HUES6 (cell line): ENCODE measurements around the gene CTBP1.

ENCODE experiments used
- H3K27ac ChIP-seq: 2 replicates; pipeline ENCODE4 v1.7.0; 2013; ENCODE audit warnings: low read depth, mild to moderate bottlenecking, low read length, inconsistent platforms
- H3K27me3 ChIP-seq: 2 replicates; pipeline ENCODE4 v1.6.1; 2013; ENCODE audit warnings: low read length; ENCODE audit not compliant: control insufficient read depth, insufficient read depth
- H3K36me3 ChIP-seq: 2 replicates; pipeline ENCODE4 v1.6.1; 2013; ENCODE audit warnings: low read length; ENCODE audit not compliant: control insufficient read depth, insufficient read depth
- H3K4me1 ChIP-seq: 2 replicates; pipeline ENCODE4 v1.6.1; 2013; ENCODE audit warnings: low read length; ENCODE audit not compliant: control insufficient read depth, insufficient read depth
- H3K4me3 ChIP-seq: 2 replicates; pipeline ENCODE4 v1.5.1; 2013; ENCODE audit warnings: low read depth, low read length
- H3K9ac ChIP-seq: one replicate; pipeline ENCODE4 v1.6.1; 2013; ENCODE audit warnings: mild to moderate bottlenecking, low read length
- H3K9me3 ChIP-seq: 2 replicates; pipeline ENCODE4 v1.6.1; 2013; ENCODE audit warnings: low read depth, low read length; ENCODE audit not compliant: control insufficient read depth, insufficient read depth

The CTBP1 gene

DNA sequence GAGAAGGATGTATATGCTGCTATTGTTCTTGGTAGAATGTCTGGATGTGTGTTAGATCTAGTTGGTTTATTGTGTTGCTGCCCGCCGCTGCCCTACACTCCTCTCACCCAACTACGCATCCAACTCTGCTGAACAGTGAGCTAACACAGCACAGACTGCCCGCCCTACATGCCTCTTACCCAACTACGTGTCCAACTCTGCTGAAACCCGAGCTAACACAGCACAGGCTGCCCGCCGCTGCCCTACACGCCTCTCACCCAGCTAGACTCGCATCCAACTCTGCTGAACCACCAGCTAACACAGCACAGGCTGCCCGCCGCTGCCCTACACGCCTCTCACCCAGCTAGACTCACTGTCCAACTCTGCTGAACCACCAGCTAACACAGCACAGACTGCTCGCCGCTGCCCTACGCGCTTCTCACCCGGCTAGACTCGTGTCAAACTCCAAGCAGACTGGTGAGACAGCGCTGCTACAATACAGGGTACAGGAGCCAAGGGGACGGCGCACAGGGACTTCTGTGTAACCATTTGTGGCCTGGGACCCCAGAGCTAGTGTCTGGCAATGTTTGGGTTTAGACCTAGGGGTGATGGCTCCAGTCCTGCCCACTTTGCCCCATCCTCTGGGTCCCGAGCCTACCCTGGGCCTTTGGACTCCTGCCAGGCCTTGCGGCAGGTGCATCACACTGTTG lies 11.6 kb upstream of the CTBP1 start:
- Histone ChIP-seq H3K9me3 (peaks cover 9% of the 10 kb centered on the region; the same call in 1 of the 2 replicates), H3K9ac (no peak overlapping the region), H3K4me1 (no peaks in the 10 kb centered on the region), H3K27ac (no peak overlapping the region), H3K36me3 (no peaks in the 10 kb centered on the region), H3K4me3 (no peak overlapping the region), H3K27me3 (no peaks in the 10 kb centered on the region)

DNA sequence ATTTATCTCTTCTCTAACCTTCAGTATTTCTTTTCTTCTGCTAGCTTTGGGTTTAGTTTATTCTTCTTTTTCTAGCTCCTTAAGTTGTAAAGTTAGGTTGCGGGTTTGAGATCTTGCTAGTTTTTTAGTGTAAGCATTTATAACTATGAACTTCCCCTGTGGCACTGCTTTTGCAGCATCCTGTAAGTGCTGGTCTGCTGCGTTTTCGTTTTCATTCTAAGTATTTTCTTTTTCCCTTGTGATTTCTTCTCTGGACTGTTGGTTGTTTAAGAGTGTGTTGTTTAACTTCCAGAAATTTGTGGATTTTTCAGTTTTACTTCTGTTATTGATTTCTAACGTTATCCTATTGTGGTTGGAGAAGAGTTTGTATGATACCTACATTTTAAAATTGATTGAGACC lies 11.0 kb upstream of the CTBP1 start:
- Histone ChIP-seq H3K27ac (no peak overlapping the region), H3K9me3 (peaks cover 12% of the 10 kb centered on the region), H3K27me3 (no peaks in the 10 kb centered on the region), H3K36me3 (no peaks in the 10 kb centered on the region), H3K4me3 (no peak overlapping the region), H3K4me1 (no peaks in the 10 kb centered on the region), H3K9ac (no peak overlapping the region)

DNA sequence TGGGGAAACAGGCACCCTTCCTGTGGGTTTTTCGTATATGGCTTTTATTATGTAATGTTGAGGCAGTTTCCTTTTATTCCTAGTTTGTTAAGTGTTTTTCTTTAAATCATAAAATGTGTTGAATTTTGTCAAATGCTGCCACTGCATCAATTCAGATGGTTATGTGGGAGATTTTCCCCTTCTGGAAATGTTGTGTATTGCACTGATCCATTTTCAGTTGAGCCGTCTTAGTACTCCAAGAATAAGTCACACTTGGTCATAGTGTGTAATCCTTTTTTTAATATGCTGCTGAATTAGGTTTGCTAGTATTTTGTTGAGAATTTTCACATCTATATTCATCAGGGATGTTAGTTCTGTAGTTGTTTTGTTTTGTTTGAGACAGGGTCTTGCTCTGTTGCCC lies 9.5 kb upstream of the CTBP1 start:
- Histone ChIP-seq H3K4me1 (no peaks in the 10 kb centered on the region), H3K4me3 (no peak overlapping the region), H3K27me3 (no peaks in the 10 kb centered on the region), H3K36me3 (no peaks in the 10 kb centered on the region; the same call in 1 of the 2 replicates), H3K27ac (no peak overlapping the region), H3K9me3 (peaks cover 27% of the 10 kb centered on the region), H3K9ac (no peak overlapping the region)

DNA sequence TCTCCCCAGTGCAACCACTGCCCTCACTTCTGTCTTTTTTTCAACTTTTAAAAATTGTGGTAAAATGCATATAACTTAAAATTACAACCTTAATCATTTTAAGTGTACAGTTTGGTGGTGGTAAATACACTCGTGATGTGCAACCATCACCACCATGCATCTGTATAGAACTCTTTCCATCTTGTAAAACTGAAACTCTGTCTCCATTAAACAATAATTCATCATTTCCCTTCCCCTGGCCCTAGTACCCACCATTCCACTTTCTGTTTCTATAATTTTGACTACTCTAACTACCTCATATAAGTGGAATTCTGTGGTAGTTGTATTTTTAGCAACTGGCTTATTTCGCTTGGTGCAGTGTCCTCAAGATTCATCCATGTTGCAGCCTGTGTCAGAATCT lies 6.8 kb upstream of the CTBP1 start:
- Histone ChIP-seq H3K27ac (no peak overlapping the region), H3K9ac (no peak overlapping the region), H3K4me3 (no peak overlapping the region), H3K4me1 (no peaks in the 10 kb centered on the region), H3K9me3 (peaks cover 53% of the 10 kb centered on the region), H3K27me3 (no peaks in the 10 kb centered on the region), H3K36me3 (peaks cover 15% of the 10 kb centered on the region)

DNA sequence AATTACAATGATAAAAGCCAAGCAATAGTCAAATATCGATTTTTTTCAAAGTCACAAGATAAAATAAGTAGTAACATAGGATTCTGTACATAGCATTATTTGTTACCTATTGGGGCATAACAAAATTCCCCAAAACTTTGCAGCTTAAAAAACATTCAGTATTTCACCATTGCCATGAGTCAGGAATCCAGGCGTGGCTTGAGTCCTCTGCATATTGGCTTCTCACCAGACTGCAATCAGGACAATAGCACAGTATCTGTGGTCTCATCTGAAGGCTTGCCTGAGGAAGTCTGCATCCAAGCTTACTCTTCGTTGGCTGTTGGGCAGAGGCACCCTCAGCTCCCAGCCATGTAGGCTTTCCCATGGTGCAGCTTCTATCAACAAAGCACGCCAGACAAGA lies 6.2 kb upstream of the CTBP1 start:
- H3K4me1 ChIP-seq, result peaks cover under 1% of the 10 kb centered on the region; the same call in 1 of the 2 replicates
- peaks cover 59% of the 10 kb centered on the region for H3K9me3 ChIP-seq
- no peaks in the 10 kb centered on the region for H3K27me3 ChIP-seq
- no peak overlapping the region for H3K9ac ChIP-seq
- no peak overlapping the region for H3K27ac ChIP-seq
- H3K4me3 ChIP-seq, result no peak overlapping the region
- H3K36me3 ChIP-seq, result peaks cover 19% of the 10 kb centered on the region

DNA sequence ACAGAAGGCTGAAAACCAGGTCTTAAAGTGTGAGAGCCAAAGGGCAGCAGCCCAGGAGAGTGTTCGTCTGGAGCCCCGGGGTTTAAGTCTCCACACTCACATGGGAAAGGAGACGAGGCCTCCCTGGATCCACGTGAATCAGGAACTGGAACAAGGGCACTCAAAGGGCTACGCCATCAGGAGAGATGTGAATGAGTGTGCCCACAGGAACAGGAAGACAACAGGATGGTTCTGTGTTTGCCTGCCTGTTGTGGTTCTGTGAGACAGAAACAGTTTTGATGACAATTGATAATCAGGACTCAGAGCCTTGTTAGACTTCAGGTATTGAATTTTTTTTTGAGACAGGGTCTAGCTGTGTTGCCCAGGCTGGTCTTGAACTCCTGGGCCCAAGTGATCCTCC lies 4.9 kb upstream of the CTBP1 start:
- no peak overlapping the region for H3K27ac ChIP-seq
- H3K4me1 ChIP-seq, result peaks cover 5% of the 10 kb centered on the region; the same call in 1 of the 2 replicates
- H3K27me3 ChIP-seq, result no peaks in the 10 kb centered on the region
- H3K9me3 ChIP-seq, result peaks cover 62% of the 10 kb centered on the region
- H3K4me3 ChIP-seq, result no peak overlapping the region
- peaks cover 19% of the 10 kb centered on the region for H3K36me3 ChIP-seq
- no peak overlapping the region for H3K9ac ChIP-seq

DNA sequence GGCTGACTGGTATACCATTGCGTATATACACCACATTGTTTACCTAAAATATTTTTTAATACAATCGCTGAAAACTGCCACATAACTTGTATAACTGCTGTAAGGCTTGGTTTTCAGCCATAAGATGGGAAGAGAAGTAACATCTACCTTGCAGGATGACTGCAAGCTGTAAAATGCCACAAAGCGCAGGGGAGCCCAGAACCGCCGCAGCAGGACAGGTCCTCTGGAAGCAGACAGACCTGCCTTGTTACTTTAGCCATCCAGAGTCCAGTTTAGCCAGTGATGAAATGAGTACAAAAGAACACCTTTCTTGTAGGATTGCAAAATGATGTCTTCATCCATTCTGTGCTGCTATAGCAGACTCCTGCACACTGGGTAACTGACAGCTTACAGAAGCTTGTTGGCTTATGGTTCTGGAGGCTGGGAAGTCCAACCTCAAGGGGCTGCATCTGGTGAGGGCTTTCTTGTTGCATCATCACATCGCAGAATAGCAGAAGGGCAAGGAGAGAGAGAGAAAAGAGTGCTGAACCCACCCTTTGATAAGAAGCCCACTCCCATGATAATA lies 4.1 kb upstream of the CTBP1 start:
- Histone ChIP-seq H3K4me3 (no peak overlapping the region), H3K27me3 (no peaks in the 10 kb centered on the region), H3K9me3 (peaks cover 62% of the 10 kb centered on the region), H3K9ac (no peak overlapping the region), H3K27ac (no peak overlapping the region), H3K36me3 (peaks cover 19% of the 10 kb centered on the region), H3K4me1 (peaks cover 5% of the 10 kb centered on the region; the same call in 1 of the 2 replicates)

DNA sequence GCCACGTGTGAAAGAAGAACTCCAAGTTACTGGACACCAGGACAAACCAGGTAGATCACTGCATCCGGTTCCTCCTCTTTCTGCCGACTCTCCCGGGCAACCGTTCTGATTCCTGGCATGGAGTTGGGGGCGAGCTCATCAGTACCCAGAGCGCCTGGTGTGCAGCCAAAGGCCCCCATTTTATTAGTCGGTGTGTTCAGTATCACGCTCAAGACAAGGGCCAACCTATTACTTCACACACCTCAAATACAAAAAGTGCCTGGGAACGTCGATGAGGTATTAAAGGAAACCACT lies 2.8 kb upstream of the CTBP1 start:
- Histone ChIP-seq H3K36me3 (peaks cover 19% of the 10 kb centered on the region), H3K4me3 (no peak overlapping the region), H3K27ac (no peak overlapping the region), H3K9ac (no peak overlapping the region), H3K4me1 (peaks cover 11% of the 10 kb centered on the region), H3K9me3 (peaks cover 62% of the 10 kb centered on the region), H3K27me3 (no peaks in the 10 kb centered on the region)

DNA sequence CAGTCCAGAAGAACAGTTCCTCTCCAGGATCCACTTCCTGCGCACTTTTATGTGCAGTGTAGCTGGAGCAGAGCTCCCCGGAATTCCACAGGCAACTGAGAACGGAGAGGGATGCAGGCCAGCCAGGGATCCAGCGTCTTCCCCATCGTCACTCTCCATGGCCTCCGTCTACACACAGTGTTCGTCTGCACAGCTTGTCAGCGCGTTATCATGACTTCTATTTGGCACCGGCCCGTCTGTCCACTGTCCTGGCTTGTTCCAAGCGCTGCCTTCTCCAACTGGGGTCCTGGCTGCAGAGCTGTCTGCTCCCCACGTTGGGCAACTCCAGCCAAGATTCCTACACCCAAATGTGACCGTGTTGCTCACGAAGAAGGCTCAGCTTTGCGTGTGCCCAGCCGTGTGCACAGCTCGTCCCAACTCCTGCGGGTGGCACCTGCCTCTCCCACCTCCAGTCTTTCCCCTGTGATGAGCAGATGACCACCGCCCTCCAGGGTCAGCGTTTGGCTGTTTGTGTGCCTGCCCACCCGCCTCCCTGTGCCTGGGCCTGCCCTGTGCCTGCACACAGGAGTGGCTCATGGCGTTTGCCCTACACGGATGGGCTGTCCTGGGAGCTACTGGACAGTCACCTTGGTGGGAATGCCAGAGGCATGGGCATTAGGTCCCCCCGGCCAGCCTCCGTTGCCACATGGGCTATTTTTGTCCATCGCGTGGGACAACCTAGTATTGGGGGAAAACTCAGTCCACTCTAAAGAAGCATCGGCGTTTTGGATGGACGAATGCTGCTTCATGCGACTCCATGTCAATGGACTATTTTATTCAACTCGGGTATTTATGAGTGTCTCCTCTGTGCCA lies 2.2 kb upstream of the CTBP1 start:
- H3K9me3 ChIP-seq, result peaks cover 60% of the 10 kb centered on the region
- H3K36me3 ChIP-seq, result peaks cover 19% of the 10 kb centered on the region
- no peak overlapping the region for H3K4me3 ChIP-seq
- H3K9ac ChIP-seq, result no peak overlapping the region
- H3K4me1 ChIP-seq, result peaks cover 15% of the 10 kb centered on the region
- H3K27ac ChIP-seq, result no peak overlapping the region
- H3K27me3 ChIP-seq, result no peaks in the 10 kb centered on the region

DNA sequence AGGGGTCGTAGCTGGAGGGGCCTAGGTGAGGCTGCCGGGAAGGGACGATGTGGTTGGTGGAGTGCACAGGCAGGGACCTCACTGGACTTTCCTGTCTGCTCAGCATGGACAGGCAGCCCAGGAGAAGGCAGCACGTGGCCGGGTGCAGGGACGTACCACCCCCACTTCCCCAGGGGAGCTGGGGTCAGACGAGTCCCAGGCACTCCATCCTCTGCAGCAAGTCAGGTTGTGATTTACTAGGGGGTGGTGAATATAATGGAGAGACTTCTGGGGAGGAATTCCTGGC lies 1.5 kb upstream of the CTBP1 start:
- H3K27me3 ChIP-seq, result no peaks in the 10 kb centered on the region
- peaks cover 19% of the 10 kb centered on the region for H3K36me3 ChIP-seq
- peaks cover 15% of the 10 kb centered on the region for H3K4me1 ChIP-seq
- peak overlapping the region; percentile 66; the same call in 1 of the 2 replicates for H3K4me3 ChIP-seq
- no peak overlapping the region for H3K27ac ChIP-seq
- H3K9me3 ChIP-seq, result peaks cover 55% of the 10 kb centered on the region
- H3K9ac ChIP-seq, result no peak overlapping the region
